GM12892 (cell line): Measurements from ENCODE around the gene HAPLN2.

Experiments used
- POLR2A ChIP-seq: IDR thresholded peaks from 2 replicates; pipeline ENCODE4 v1.6.1; 2011; ENCODE audit warnings: low read depth, low read length, control low read depth
- POLR2AphosphoS5 ChIP-seq: IDR thresholded peaks from 2 replicates; pipeline ENCODE4 v1.6.1; 2011; ENCODE audit warnings: low read depth, low read length, control low read depth
- TAF1 ChIP-seq: IDR thresholded peaks from 2 replicates; pipeline ENCODE4 v1.6.1; 2011; ENCODE audit warnings: low read depth, mild to moderate bottlenecking, control low read depth, low read length, borderline replicate concordance

GRCh38 chr1:156648951-156649350 is 29.7 kb downstream of the HAPLN2 start:
- TF ChIP-seq POLR2A (no peak), POLR2AphosphoS5 (no peak), TAF1 (no peak)
